ENCODE data around the gene TCEAL3. TPM values are rescaled to one million over a fixed set of nuclear protein-coding genes. Genes with fewer than 3 reads are reported as not detected.

Gene TCEAL3
- total and polyA plus RNA-seq, 8 donors: 7.0 to 40.2 (median 8.1) TPM

DNA sequence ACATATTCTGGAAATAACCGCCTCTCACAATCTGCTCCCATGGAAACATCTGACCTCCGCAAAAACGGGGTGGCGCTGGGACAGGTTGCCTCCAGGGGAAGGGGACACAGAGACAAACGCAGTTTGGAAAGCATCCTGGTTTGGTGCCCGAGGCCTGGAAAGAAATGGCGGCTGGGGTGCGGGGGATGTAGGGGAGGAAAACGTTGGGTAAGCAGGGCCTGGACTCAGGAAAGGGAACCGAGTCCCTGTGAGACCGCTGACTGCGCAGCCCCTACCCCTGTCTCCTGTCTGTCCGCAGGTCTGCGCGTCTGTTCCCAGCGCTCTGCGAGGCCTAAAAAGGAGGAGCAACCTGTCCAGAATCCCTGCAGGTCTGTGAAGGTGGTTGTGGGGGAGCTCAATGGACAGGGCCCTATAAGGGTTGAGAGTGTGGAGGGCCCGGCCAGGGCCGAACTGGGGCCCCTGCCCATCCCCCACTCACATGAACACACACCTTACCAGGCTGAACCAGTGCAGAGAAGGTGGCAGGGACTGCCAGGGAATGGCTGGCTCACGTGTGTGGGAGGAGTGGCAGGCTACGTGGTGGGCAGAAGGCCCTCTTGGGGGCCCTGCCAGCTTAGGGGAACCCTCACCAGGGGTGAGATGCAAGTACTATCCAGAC, 672 bp downstream of the TCEAL3 start:
- 1 to 14% methylated on average over 19 to 21 of the region's 21 CpGs for WGBS, 2 donors
- Histone ChIP-seq H3K27ac (peak overlapping the region; percentile 60 to 85 (median 73)), H3K9me3 (no peaks in the 10 kb centered on the region), H3K27me3 (no peaks in the 10 kb centered on the region), H3K36me3 (no peaks in the 10 kb centered on the region), H3K4me1 (no peaks in the 10 kb centered on the region), H3K4me3 (peak overlapping the region; percentile 40 to 57 (median 50))
- ATAC-seq (peak; percentile 58 to 68 (median 62)), FAIRE-seq (no peak), DNase-seq (peak in 5 of 6 donors; percentile 27 to 63 (median 36))
- TF ChIP-seq, protein P1, sequence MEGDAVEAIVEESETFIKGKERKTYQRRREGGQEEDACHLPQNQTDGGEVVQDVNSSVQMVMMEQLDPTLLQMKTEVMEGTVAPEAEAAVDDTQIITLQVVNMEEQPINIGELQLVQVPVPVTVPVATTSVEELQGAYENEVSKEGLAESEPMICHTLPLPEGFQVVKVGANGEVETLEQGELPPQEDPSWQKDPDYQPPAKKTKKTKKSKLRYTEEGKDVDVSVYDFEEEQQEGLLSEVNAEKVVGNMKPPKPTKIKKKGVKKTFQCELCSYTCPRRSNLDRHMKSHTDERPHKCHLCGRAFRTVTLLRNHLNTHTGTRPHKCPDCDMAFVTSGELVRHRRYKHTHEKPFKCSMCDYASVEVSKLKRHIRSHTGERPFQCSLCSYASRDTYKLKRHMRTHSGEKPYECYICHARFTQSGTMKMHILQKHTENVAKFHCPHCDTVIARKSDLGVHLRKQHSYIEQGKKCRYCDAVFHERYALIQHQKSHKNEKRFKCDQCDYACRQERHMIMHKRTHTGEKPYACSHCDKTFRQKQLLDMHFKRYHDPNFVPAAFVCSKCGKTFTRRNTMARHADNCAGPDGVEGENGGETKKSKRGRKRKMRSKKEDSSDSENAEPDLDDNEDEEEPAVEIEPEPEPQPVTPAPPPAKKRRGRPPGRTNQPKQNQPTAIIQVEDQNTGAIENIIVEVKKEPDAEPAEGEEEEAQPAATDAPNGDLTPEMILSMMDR (IDR thresholded peaks at IDR 0.05): no peak
- intact Hi-C loops (cut with DNase I): no loop called here

DNA sequence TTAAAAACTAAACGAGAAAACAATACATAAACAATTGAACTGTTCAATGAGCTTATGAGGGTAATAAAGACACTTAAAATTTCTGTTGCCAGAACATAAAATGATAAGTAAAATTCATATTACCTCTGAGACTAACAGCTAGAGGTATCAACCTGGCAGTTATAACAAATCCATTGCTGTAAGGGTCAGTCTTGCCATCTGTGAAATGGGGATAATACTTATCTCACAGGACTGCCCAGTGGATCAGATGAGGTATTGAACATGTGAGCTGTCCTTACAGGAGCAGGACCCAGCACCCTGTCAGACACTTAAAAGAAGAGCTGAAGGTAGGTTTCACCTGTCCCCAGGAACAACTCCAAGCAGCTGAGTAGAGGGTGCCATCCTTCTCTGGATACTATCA, 2.5 kb downstream of the TCEAL3 start:
- TF ChIP-seq, protein P1 (IDR thresholded peaks at IDR 0.05): no peak
- WGBS, 2 donors: 50 to 78% methylated on average over 1 of the region's 1 CpG
- no peak for ATAC-seq
- no peaks in the 10 kb centered on the region for H3K27me3 ChIP-seq
- no peaks in the 10 kb centered on the region for H3K4me1 ChIP-seq
- H3K36me3 ChIP-seq: no peaks in the 10 kb centered on the region
- no peak overlapping the region for H3K27ac ChIP-seq
- FAIRE-seq: no peak
- no peak for DNase-seq
- no peaks in the 10 kb centered on the region for H3K9me3 ChIP-seq
- intact Hi-C loops (cut with DNase I): no loop called here
- H3K4me3 ChIP-seq: no peak overlapping the region

DNA sequence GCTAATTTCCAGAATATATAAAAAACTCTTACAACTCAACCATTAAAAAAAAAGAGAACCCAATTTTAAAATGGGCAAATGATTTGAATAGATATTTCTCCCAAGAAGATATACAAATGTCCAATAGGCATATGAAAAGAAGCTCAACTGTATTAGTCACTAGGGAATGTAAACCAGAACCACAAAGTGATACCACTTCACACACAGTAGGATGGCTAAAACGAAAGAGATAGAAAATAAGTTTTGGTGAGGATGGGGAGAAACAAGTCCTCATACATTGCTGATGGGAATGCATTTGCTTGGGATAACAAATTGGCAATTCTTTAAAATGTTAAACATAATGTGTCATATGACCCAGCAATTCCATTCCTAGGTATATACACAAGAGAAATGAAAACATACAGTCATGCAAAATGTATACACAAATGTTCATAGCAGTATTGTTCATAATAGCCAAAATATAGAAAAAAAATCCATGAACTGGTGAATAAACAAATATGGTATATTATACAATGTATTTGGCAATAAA, 5.7 kb downstream of the TCEAL3 start:
- FAIRE-seq (no peak), ATAC-seq (no peak), DNase-seq (no peak)
- H3K27ac ChIP-seq: no peak overlapping the region
- no peaks in the 10 kb centered on the region for H3K36me3 ChIP-seq
- H3K4me3 ChIP-seq: no peak overlapping the region
- H3K9me3 ChIP-seq: no peaks in the 10 kb centered on the region
- TF ChIP-seq, protein P1 (IDR thresholded peaks at IDR 0.05): no peak
- WGBS, 2 donors: 38 to 68% methylated on average over 1 of the region's 1 CpG
- intact Hi-C loops (cut with DNase I): no loop called here
- no peaks in the 10 kb centered on the region for H3K27me3 ChIP-seq
- peaks cover 0 to 6% (median 0%) of the 10 kb centered on the region in 3 donors for H3K4me1 ChIP-seq

DNA sequence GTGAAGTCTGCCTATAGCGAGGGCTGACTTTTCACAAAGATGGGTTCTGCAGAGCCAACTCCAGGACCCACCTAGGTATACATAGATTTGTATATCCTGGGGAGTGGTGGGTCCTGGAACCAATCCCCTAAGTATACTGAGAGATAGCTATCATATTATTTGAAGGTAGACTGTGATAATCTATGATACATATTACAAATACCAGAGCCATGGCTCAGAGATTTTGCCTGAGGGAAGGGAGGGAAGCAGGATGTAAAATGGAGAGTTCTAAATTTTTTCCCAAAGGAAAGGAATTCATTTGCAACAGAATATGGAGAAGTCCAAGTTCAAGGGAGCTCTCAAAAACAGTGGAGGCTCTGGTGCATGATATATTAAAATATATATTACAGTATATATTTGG, 7.2 kb downstream of the TCEAL3 start:
- no peak overlapping the region for H3K4me3 ChIP-seq
- peaks cover 0 to 6% (median 0%) of the 10 kb centered on the region in 3 donors for H3K4me1 ChIP-seq
- no peak for DNase-seq
- WGBS, 2 donors: 70 to 100% methylated on average over 1 of the region's 1 CpG
- FAIRE-seq: no peak
- no peaks in the 10 kb centered on the region for H3K9me3 ChIP-seq
- TF ChIP-seq, protein P1 (IDR thresholded peaks at IDR 0.05): no peak
- no peak for ATAC-seq
- no peak overlapping the region for H3K27ac ChIP-seq
- no peaks in the 10 kb centered on the region for H3K27me3 ChIP-seq
- no peaks in the 10 kb centered on the region for H3K36me3 ChIP-seq
- intact Hi-C loops (cut with DNase I): no loop called here

GRCh38 chrX:103615781-103616371, 8.1 kb downstream of the TCEAL3 start:
- ATAC-seq: no peak
- intact Hi-C loops (cut with DNase I): no loop called here
- no peak overlapping the region for H3K4me3 ChIP-seq
- peaks cover 0 to 6% (median 0%) of the 10 kb centered on the region in 3 donors for H3K4me1 ChIP-seq
- no peaks in the 10 kb centered on the region for H3K9me3 ChIP-seq
- TF ChIP-seq, protein P1 (IDR thresholded peaks at IDR 0.05): no peak
- no peak overlapping the region for H3K27ac ChIP-seq
- H3K27me3 ChIP-seq: no peaks in the 10 kb centered on the region
- DNase-seq: no peak
- H3K36me3 ChIP-seq: no peaks in the 10 kb centered on the region
- FAIRE-seq: no peak

Data from pancreas (tissue), 10 donors.